Prostate gland (tissue), 2 donors: ENCODE data around the gene ULK3.

Source experiments
- POLR2A ChIP-seq: fragments of 450-650 bp; IDR thresholded peaks from one replicate; pipeline ENCODE4 v1.6.1; 2016; ENCODE audit warnings: antibody characterized with exemption, mild to moderate bottlenecking
- POLR2AphosphoS5 ChIP-seq: sonication (generic); formaldehyde crosslinking; IDR thresholded peaks from one replicate; pipeline ENCODE4 v1.6.1; 2017; ENCODE audit warnings: antibody characterized with exemption
- TF ChIP-seq, protein P1 (sequence below), 4 experiments: fragments of 200-600 bp in 2 of 4; fragments of 450-650 bp in 2 of 4; sonication (generic) in 2 of 4; IDR thresholded peaks; 1 replicate in 3 of 4; 2 replicates in 1 of 4; pipeline ENCODE4 v1.5.1; 2016 to 2019; ENCODE audit warnings: antibody characterized with exemption in 4 of 4, mild to moderate bottlenecking in 2 of 4, moderate library complexity in 2 of 4

DNA sequence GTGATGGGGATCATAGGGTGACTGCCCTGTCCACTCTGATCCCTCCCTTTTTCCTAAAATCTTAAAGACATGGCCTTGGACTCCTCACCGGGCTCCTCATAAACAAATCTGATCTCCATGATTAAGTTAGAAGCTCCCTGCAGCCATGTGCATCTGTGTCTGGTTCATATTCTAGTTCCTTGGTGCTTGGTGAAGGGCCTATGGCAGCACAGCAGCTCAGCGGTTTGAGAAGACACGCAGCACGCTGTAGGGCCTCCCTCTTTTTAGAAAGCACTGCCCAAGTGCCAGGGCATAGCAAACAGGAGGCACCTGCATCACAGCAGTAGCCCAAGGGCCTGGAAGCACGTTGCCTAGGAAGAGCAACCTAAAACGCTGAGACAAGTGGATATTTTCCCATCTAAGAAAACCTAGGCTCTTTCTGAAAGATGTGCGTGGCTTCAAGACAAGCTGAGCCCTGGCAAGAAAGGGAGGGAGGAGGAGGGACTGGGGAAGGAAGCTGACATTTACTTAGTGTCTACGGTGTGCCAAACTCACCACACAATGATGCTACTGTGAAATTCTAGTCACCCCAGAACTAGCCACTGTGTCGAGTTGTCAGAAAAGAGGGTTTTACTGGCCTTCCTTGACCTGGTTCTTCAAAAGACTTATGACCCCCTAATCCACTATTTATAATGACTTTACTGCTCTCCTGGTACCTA lies 14.9 kb upstream of the ULK3 start:
- no peak for TF ChIP-seq POLR2A
- TF ChIP-seq, protein P1, sequence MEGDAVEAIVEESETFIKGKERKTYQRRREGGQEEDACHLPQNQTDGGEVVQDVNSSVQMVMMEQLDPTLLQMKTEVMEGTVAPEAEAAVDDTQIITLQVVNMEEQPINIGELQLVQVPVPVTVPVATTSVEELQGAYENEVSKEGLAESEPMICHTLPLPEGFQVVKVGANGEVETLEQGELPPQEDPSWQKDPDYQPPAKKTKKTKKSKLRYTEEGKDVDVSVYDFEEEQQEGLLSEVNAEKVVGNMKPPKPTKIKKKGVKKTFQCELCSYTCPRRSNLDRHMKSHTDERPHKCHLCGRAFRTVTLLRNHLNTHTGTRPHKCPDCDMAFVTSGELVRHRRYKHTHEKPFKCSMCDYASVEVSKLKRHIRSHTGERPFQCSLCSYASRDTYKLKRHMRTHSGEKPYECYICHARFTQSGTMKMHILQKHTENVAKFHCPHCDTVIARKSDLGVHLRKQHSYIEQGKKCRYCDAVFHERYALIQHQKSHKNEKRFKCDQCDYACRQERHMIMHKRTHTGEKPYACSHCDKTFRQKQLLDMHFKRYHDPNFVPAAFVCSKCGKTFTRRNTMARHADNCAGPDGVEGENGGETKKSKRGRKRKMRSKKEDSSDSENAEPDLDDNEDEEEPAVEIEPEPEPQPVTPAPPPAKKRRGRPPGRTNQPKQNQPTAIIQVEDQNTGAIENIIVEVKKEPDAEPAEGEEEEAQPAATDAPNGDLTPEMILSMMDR (IDR thresholded peaks at IDR 0.05), result no peak
- no peak for TF ChIP-seq POLR2AphosphoS5
